HCT116 (cell line): ENCODE results near the gene LCMT1. TPM values are rescaled to one million over a fixed set of nuclear protein-coding genes. Genes with fewer than 3 reads are reported as not detected.

ENCODE experiments used
- ATAC-seq: fragments of 200-7000 bp; cut with Tn5 transposase; 2 replicates; pipeline ENCODE4 v1.9.1; 2020; ENCODE audit warnings: mild to moderate bottlenecking, moderate library complexity
- BruUV-seq: library from RNA; stranded (reverse); fragments of 400-500 nt; replicated peaks from 2 replicates; lab custom pipeline; 2021; lab: Mats Ljungman, UMichigan
- CTCF ChIA-PET: fragments of 300-600 bp; sonication (Branson Sonifier 250); formaldehyde crosslinking; loops from one replicate; lab custom pipeline; 2021; ENCODE audit warnings: antibody characterized with exemption; lab: Charles Lee
- POLR2A ChIA-PET: fragments of 300-600, 350-600 bp; sonication (Branson Sonifier 250); formaldehyde crosslinking; loops from one replicate; lab custom pipeline; 2021; ENCODE audit warnings: antibody characterized with exemption; lab: Charles Lee
- RAD21 ChIA-PET, 2 experiments: fragments of 300-600 bp; sonication (Branson Sonifier 250); formaldehyde crosslinking; loops; one replicate each; lab custom pipeline; 2023; ENCODE audit warnings: low total read pairs in 2 of 2; ENCODE audit not compliant: uncharacterized antibody in 2 of 2, unreplicated experiment in 2 of 2, low non-redundant PET in 1 of 2; lab: Charles Lee
- DNase-seq: peaks from one replicate; pipeline ENCODE4 v3.0.0-alpha.2; 2010; ENCODE audit warnings: low read depth, low spot score
- H2AFZ ChIP-seq: fragments of 200-600 bp; shearing (Covaris generic), sonication (generic); 2 replicates; pipeline ENCODE4 v1.6.1; 2017; ENCODE audit warnings: low read depth, mixed run types, mixed read lengths, antibody characterized with exemption, low read length; ENCODE audit not compliant: poor library complexity, severe bottlenecking
- H3K27ac ChIP-seq: 2 replicates; pipeline ENCODE4 v1.5.1; 2012; ENCODE audit warnings: low read depth, low read length
- H3K27me3 ChIP-seq: fragments of 200-600 bp; sonication (generic); 2 replicates; pipeline ENCODE4 v1.6.1; 2016; ENCODE audit warnings: mixed run types, low read length, mixed read lengths; ENCODE audit not compliant: insufficient read depth
- H3K36me3 ChIP-seq, 2 experiments: fragments of 200-500 bp in 1 of 2; fragments of 200-600 bp in 1 of 2; sonication (Bioruptor generic) in 1 of 2; sonication (generic) in 1 of 2; 2 replicates each; pipeline versions ENCODE4 v1.5.1 to v1.6.1; 2014 to 2016; ENCODE audit warnings: low read length in 2 of 2, inconsistent platforms in 1 of 2, mixed read lengths in 1 of 2, mixed run types in 1 of 2; ENCODE audit not compliant: insufficient read depth in 2 of 2, control insufficient read depth in 1 of 2
- H3K4me1 ChIP-seq, 2 experiments: fragments of 200-600 bp in 1 of 2; sonication (generic) in 1 of 2; 2 replicates each; pipeline versions ENCODE4 v1.5.1 to v1.6.1; 2012 to 2017; ENCODE audit warnings: low read length in 2 of 2, inconsistent platforms in 1 of 2, mild to moderate bottlenecking in 1 of 2, mixed read lengths in 1 of 2, mixed run types in 1 of 2, moderate library complexity in 1 of 2; ENCODE audit not compliant: insufficient read depth in 2 of 2, control insufficient read depth in 1 of 2
- H3K4me2 ChIP-seq: fragments of 200-600 bp; sonication (generic); 2 replicates; pipeline ENCODE4 v1.6.1; 2017; ENCODE audit warnings: mixed run types, low read length, mixed read lengths
- H3K4me3 ChIP-seq, 2 experiments: fragments of 200-600 bp in 1 of 2; sonication (generic) in 1 of 2; replicated peaks in 1 of 2; 2 replicates each; pipeline ENCODE4 v1.5.1; 2011 to 2016; ENCODE audit warnings: low read length in 2 of 2, control low read depth in 1 of 2, low read depth in 1 of 2, mild to moderate bottlenecking in 1 of 2, mixed read lengths in 1 of 2, mixed run types in 1 of 2
- H3K79me2 ChIP-seq: fragments of 200-600 bp; sonication (generic); 2 replicates; pipeline ENCODE4 v1.6.1; 2017; ENCODE audit warnings: mild to moderate bottlenecking, mixed run types, low read length, moderate library complexity, mixed read lengths; ENCODE audit not compliant: insufficient read depth
- H3K9ac ChIP-seq: fragments of 200-600 bp; sonication (generic); 2 replicates; pipeline ENCODE4 v1.6.1; 2016; ENCODE audit warnings: low read length, mixed read lengths
- H3K9me2 ChIP-seq: fragments of 200-600 bp; sonication (generic), shearing (Covaris generic); 2 replicates; pipeline ENCODE4 v1.6.1; 2017; ENCODE audit warnings: mixed run types, mild to moderate bottlenecking, moderate library complexity; ENCODE audit not compliant: insufficient read depth
- H3K9me3 ChIP-seq, 2 experiments: fragments of 200-500 bp in 1 of 2; fragments of 200-600 bp in 1 of 2; sonication (Bioruptor generic) in 1 of 2; sonication (generic) in 1 of 2; 2 replicates each; pipeline ENCODE4 v1.6.1; 2014 to 2017; ENCODE audit warnings: low read length in 2 of 2, mixed read lengths in 2 of 2, inconsistent platforms in 1 of 2, low read depth in 1 of 2, mild to moderate bottlenecking in 1 of 2, mixed run types in 1 of 2, moderate library complexity in 1 of 2; ENCODE audit not compliant: control insufficient read depth in 1 of 2, insufficient read depth in 1 of 2
- H4K20me1 ChIP-seq: fragments of 200-600 bp; sonication (generic), shearing (Covaris generic); 2 replicates; pipeline ENCODE4 v1.6.1; 2017; ENCODE audit warnings: mixed run types, mild to moderate bottlenecking, moderate library complexity; ENCODE audit not compliant: insufficient read depth
- CBX3 ChIP-seq: IDR thresholded peaks from 2 replicates; pipeline ENCODE4 v1.6.1; 2012; ENCODE audit warnings: low read depth
- CEBPB ChIP-seq: IDR thresholded peaks from 2 replicates; pipeline ENCODE4 v1.6.1; 2012; ENCODE audit warnings: low read depth
- ELF1 ChIP-seq: IDR thresholded peaks from 2 replicates; pipeline ENCODE4 v1.6.1; 2012; ENCODE audit warnings: low read depth, borderline replicate concordance
- EZH2 ChIP-seq: fragments of 200-600 bp; sonication (generic); IDR thresholded peaks from 2 replicates; pipeline ENCODE4 v1.6.1; 2017; ENCODE audit warnings: antibody characterized with exemption, mixed run types
- FOSL1 ChIP-seq: IDR thresholded peaks from 2 replicates; pipeline ENCODE4 v1.6.1; 2012; ENCODE audit warnings: low read depth
- POLR2A ChIP-seq: IDR thresholded peaks from 2 replicates; pipeline ENCODE4 v1.7.0; 2011; ENCODE audit warnings: borderline replicate concordance; ENCODE audit not compliant: insufficient read depth, insufficient read length; ENCODE audit errors: extremely low read depth
- POLR2AphosphoS5 ChIP-seq: IDR thresholded peaks from 2 replicates; pipeline ENCODE4 v1.6.1; 2011; ENCODE audit warnings: mild to moderate bottlenecking, low read depth, low read length, moderate library complexity
- RAD21 ChIP-seq: IDR thresholded peaks from 2 replicates; pipeline ENCODE4 v1.6.1; 2012; ENCODE audit warnings: low read depth, mild to moderate bottlenecking
- SIN3A ChIP-seq: IDR thresholded peaks from 2 replicates; pipeline ENCODE4 v1.6.1; 2012; ENCODE audit warnings: low read depth
- SRF ChIP-seq: IDR thresholded peaks from 2 replicates; pipeline ENCODE4 v1.6.1; 2012; ENCODE audit warnings: low read depth
- TCF7L2 ChIP-seq: IDR thresholded peaks from 2 replicates; pipeline ENCODE4 v1.7.0; 2011; ENCODE audit warnings: borderline replicate concordance, inconsistent platforms; ENCODE audit not compliant: insufficient read depth, insufficient read length; ENCODE audit errors: extremely low read depth
- YY1 ChIP-seq: IDR thresholded peaks from 2 replicates; pipeline ENCODE4 v1.6.1; 2011; ENCODE audit warnings: low read length, low read depth, moderate library complexity, mild to moderate bottlenecking; ENCODE audit not compliant: insufficient replicate concordance; ENCODE audit errors: extremely low read depth
- ZFX ChIP-seq: fragments of 450-650 bp; IDR thresholded peaks from 2 replicates; pipeline ENCODE4 v1.6.1; 2017
- intact Hi-C: fragments of 100-400 bp; cut with micrococcal nuclease; formaldehyde crosslinking; loops from 2 replicates; pipeline ENCODE4 v1.10.0; 2022
- total RNA-seq: library from RNA; stranded (reverse); gene quantifications from one replicate; pipeline ENCODE4 v1.2.1, GENCODE V29; 2021; ENCODE audit not compliant: unreplicated experiment
- TF ChIP-seq, protein P1 (sequence below): IDR thresholded peaks from 2 replicates; pipeline ENCODE4 v1.6.1; 2012
- TF ChIP-seq, protein P2 (sequence below): IDR thresholded peaks from 2 replicates; pipeline ENCODE4 v1.6.1; 2011; ENCODE audit warnings: mild to moderate bottlenecking, low read length, moderate library complexity; ENCODE audit not compliant: insufficient replicate concordance; ENCODE audit errors: extremely low read depth
- TF ChIP-seq, protein P3 (sequence below): IDR thresholded peaks from 2 replicates; pipeline ENCODE4 v1.6.1; 2012
- TF ChIP-seq, protein P4 (sequence below): IDR thresholded peaks from 2 replicates; pipeline ENCODE4 v1.6.1; 2012; ENCODE audit warnings: low read depth

Gene LCMT1
- total RNA-seq, 1 experiment from 2014 or later, result 52.4 TPM

DNA sequence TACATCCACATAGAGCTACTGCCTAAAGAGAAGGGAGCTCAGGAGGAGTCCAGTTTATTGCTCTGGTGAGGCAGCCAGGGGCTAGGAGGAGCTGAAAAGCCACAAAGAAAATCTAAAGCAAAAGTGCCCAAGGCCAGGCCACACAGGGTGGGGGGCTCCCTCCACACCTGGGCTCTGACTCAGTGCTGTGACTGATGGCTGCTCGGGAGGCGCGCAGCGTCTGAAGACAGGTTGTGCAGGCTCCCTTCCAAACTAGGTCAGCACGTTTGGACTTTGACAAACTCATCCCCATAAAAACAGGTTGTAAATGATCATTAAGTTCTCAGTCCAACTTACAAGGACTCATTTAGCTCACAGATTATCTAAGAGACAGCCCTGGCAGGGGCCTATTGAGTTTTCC lies 22.2 kb upstream of the LCMT1 start:
- intact Hi-C loops, result no loop called here
- no peaks in the 10 kb centered on the region for H3K4me1 ChIP-seq
- no peak for DNase-seq
- TF ChIP-seq RAD21, result no peak
- no peak for TF ChIP-seq SIN3A
- TF ChIP-seq FOSL1, result no peak
- no peak for TF ChIP-seq CEBPB
- no peak for TF ChIP-seq YY1
- TF ChIP-seq TCF7L2, result no peak
- TF ChIP-seq, protein P1, sequence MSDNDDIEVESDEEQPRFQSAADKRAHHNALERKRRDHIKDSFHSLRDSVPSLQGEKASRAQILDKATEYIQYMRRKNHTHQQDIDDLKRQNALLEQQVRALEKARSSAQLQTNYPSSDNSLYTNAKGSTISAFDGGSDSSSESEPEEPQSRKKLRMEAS, result no peak
- TF ChIP-seq CBX3, result no peak
- no peak for TF ChIP-seq POLR2A
- TF ChIP-seq SRF, result no peak
- no peak for TF ChIP-seq ELF1
- no peak for TF ChIP-seq ZFX
- no peak for TF ChIP-seq EZH2
- no peak for TF ChIP-seq POLR2AphosphoS5
- TF ChIP-seq, protein P2, sequence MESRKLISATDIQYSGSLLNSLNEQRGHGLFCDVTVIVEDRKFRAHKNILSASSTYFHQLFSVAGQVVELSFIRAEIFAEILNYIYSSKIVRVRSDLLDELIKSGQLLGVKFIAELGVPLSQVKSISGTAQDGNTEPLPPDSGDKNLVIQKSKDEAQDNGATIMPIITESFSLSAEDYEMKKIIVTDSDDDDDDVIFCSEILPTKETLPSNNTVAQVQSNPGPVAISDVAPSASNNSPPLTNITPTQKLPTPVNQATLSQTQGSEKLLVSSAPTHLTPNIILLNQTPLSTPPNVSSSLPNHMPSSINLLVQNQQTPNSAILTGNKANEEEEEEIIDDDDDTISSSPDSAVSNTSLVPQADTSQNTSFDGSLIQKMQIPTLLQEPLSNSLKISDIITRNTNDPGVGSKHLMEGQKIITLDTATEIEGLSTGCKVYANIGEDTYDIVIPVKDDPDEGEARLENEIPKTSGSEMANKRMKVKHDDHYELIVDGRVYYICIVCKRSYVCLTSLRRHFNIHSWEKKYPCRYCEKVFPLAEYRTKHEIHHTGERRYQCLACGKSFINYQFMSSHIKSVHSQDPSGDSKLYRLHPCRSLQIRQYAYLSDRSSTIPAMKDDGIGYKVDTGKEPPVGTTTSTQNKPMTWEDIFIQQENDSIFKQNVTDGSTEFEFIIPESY, result no peak
- TF ChIP-seq, protein P3, sequence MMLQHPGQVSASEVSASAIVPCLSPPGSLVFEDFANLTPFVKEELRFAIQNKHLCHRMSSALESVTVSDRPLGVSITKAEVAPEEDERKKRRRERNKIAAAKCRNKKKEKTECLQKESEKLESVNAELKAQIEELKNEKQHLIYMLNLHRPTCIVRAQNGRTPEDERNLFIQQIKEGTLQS, result no peak
- TF ChIP-seq, protein P4, sequence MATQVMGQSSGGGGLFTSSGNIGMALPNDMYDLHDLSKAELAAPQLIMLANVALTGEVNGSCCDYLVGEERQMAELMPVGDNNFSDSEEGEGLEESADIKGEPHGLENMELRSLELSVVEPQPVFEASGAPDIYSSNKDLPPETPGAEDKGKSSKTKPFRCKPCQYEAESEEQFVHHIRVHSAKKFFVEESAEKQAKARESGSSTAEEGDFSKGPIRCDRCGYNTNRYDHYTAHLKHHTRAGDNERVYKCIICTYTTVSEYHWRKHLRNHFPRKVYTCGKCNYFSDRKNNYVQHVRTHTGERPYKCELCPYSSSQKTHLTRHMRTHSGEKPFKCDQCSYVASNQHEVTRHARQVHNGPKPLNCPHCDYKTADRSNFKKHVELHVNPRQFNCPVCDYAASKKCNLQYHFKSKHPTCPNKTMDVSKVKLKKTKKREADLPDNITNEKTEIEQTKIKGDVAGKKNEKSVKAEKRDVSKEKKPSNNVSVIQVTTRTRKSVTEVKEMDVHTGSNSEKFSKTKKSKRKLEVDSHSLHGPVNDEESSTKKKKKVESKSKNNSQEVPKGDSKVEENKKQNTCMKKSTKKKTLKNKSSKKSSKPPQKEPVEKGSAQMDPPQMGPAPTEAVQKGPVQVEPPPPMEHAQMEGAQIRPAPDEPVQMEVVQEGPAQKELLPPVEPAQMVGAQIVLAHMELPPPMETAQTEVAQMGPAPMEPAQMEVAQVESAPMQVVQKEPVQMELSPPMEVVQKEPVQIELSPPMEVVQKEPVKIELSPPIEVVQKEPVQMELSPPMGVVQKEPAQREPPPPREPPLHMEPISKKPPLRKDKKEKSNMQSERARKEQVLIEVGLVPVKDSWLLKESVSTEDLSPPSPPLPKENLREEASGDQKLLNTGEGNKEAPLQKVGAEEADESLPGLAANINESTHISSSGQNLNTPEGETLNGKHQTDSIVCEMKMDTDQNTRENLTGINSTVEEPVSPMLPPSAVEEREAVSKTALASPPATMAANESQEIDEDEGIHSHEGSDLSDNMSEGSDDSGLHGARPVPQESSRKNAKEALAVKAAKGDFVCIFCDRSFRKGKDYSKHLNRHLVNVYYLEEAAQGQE, result no peak
- no peaks in the 10 kb centered on the region for H4K20me1 ChIP-seq
- no peak overlapping the region for H3K9ac ChIP-seq
- no peaks in the 10 kb centered on the region for H3K36me3 ChIP-seq
- CTCF ChIA-PET, result no interaction called here
- no peak overlapping the region for H3K4me3 ChIP-seq
- no peak for ATAC-seq
- no peaks in the 10 kb centered on the region for H3K27me3 ChIP-seq
- no TSS peak for BruUV-seq
- no peak overlapping the region for H3K4me2 ChIP-seq
- no peak overlapping the region for H2AFZ ChIP-seq
- no peaks in the 10 kb centered on the region for H3K9me2 ChIP-seq
- no peak overlapping the region for H3K27ac ChIP-seq
- H3K9me3 ChIP-seq, result no peaks in the 10 kb centered on the region
- no peaks in the 10 kb centered on the region for H3K79me2 ChIP-seq
- POLR2A ChIA-PET, result no interaction called here
- RAD21 ChIA-PET, result no interaction called here
